K562 (cell line): ENCODE measurements around the gene LAMC1. TPM values are rescaled to one million over a fixed set of nuclear protein-coding genes. Genes with fewer than 3 reads are reported as not detected.

Experiments used
- ATAC-seq: fragments of 200-7000 bp; cut with Tn5 transposase; 3 replicates; pipeline ENCODE4 v1.9.1; 2020; ENCODE audit warnings: moderate library complexity
- BruUV-seq: library from RNA; stranded (reverse); fragments of 400-500 nt; replicated peaks from 2 replicates; lab custom pipeline; 2021; lab: Mats Ljungman, UMichigan
- CTCF ChIA-PET: fragments of 300-600 bp; formaldehyde crosslinking; extraction: SDS; loops from one replicate; lab custom pipeline; 2021; ENCODE audit warnings: low intra/inter-chr PET ratio; lab: Yijun Ruan, JAX
- POLR2A ChIA-PET: fragments of 300-600, 350-650 bp; sonication (Branson Sonifier 250); formaldehyde crosslinking; extraction: SDS; loops from one replicate; lab custom pipeline; 2021; ENCODE audit warnings: antibody characterized with exemption, inconsistent platforms; lab: Yijun Ruan, JAX
- DNase-seq, 4 experiments: peaks; one replicate each; pipeline versions ENCODE4 v3.0.0 to v3.0.0-alpha.2; 2011 to 2018; ENCODE audit warnings: low spot score in 3 of 4, mixed read lengths in 3 of 4; ENCODE audit errors: extremely low read depth in 1 of 4
- FAIRE-seq: peaks from 2 replicates; lab custom pipeline; 2011; peaks lifted over from hg19 to GRCh38; lab: Jason Lieb, UNC
- H2AFZ ChIP-seq: 2 replicates; pipeline ENCODE4 v1.6.0; 2011; ENCODE audit warnings: low read depth, low read length, control low read depth, inconsistent platforms
- H3K27ac ChIP-seq: fragments of 200-600 bp; 3 replicates; pipeline ENCODE4 v1.8.0; 2011; ENCODE audit warnings: low read depth, mild to moderate bottlenecking, control low read depth, inconsistent platforms, low read length, moderate library complexity, mixed read lengths; ENCODE audit errors: extremely low read depth
- H3K27me3 ChIP-seq, 2 experiments: fragments of 300-600 bp in 1 of 2; 2 replicates in 1 of 2; 3 replicates in 1 of 2; pipeline versions ENCODE4 v1.6.0 to v1.8.0; 2011; ENCODE audit warnings: inconsistent platforms in 2 of 2, low read length in 2 of 2, mild to moderate bottlenecking in 1 of 2, mixed read lengths in 1 of 2, moderate library complexity in 1 of 2; ENCODE audit not compliant: control insufficient read depth in 2 of 2, insufficient read depth in 2 of 2
- H3K36me3 ChIP-seq: fragments of 300-600 bp; 3 replicates; pipeline ENCODE4 v1.8.0; 2011; ENCODE audit warnings: mild to moderate bottlenecking, low read length, inconsistent platforms; ENCODE audit not compliant: control insufficient read depth, insufficient read depth
- H3K4me1 ChIP-seq, 2 experiments: fragments of 200-600 bp in 1 of 2; replicated peaks in 1 of 2; 2 replicates in 1 of 2; 3 replicates in 1 of 2; pipeline versions ENCODE4 v1.5.1 to v1.8.0; 2011; ENCODE audit warnings: inconsistent platforms in 2 of 2, low read length in 2 of 2, mild to moderate bottlenecking in 1 of 2, mixed read lengths in 1 of 2, moderate library complexity in 1 of 2; ENCODE audit not compliant: control insufficient read depth in 2 of 2, insufficient read depth in 2 of 2
- H3K4me2 ChIP-seq: 2 replicates; pipeline ENCODE4 v1.6.1; 2011; ENCODE audit warnings: low read length, control low read depth, inconsistent platforms, mixed read lengths; ENCODE audit not compliant: insufficient read depth
- H3K4me3 ChIP-seq: fragments of 200-600 bp; sonication (generic), shearing (Covaris generic); 2 replicates; pipeline ENCODE4 v1.5.1; 2016; ENCODE audit warnings: control low read depth, inconsistent platforms
- H3K79me2 ChIP-seq: fragments of 200-600 bp; 3 replicates; pipeline ENCODE4 v1.8.0; 2011; ENCODE audit warnings: low read length, inconsistent platforms; ENCODE audit not compliant: control insufficient read depth, insufficient read depth
- H3K9ac ChIP-seq, 2 experiments: 2 replicates each; pipeline versions ENCODE4 v1.6.0 to v1.6.1; 2011; ENCODE audit warnings: low read depth in 2 of 2, low read length in 2 of 2, control low read depth in 1 of 2, inconsistent platforms in 1 of 2, mild to moderate bottlenecking in 1 of 2, mixed read lengths in 1 of 2; ENCODE audit not compliant: insufficient read depth in 1 of 2
- H3K9me1 ChIP-seq: one replicate; pipeline ENCODE4 v1.6.0; 2011; ENCODE audit warnings: inconsistent platforms, mild to moderate bottlenecking, low read length, moderate library complexity; ENCODE audit not compliant: control insufficient read depth, insufficient read depth
- H3K9me3 ChIP-seq: replicated peaks from 2 replicates; pipeline ENCODE4 v1.5.1; 2011; ENCODE audit warnings: low read depth, low read length, inconsistent platforms; ENCODE audit not compliant: control insufficient read depth, insufficient read depth
- H4K20me1 ChIP-seq: replicated peaks from 2 replicates; pipeline ENCODE4 v1.6.1; 2011; ENCODE audit warnings: low read length, inconsistent platforms, mixed read lengths; ENCODE audit not compliant: control insufficient read depth, insufficient read depth
- CBX8 ChIP-seq: fragments of 200-600 bp; sonication (generic); IDR thresholded peaks from 2 replicates; pipeline ENCODE4 v1.6.1; 2012; ENCODE audit warnings: borderline replicate concordance, mixed run types, low read depth, mild to moderate bottlenecking, moderate library complexity, mixed read lengths, low read length, control low read depth, inconsistent platforms; ENCODE audit not compliant: poor library complexity, severe bottlenecking; ENCODE audit errors: extremely low read depth
- HDAC8 ChIP-seq: fragments of 450-650 bp; IDR thresholded peaks from 2 replicates; pipeline ENCODE4 v1.6.1; 2016; ENCODE audit warnings: mild to moderate bottlenecking, missing genetic modification characterization, moderate library complexity, missing compliant biosample characterization
- JUNB ChIP-seq: fragments of 450-650 bp; formaldehyde crosslinking; conservative IDR thresholded peaks from 2 replicates; pipeline ENCODE4 v1.4.0; 2020; ENCODE audit warnings: mild to moderate bottlenecking
- MAZ ChIP-seq, 2 experiments: fragments of 450-650 bp in 1 of 2; sonication (generic) in 1 of 2; formaldehyde crosslinking; IDR thresholded peaks in 1 of 2; conservative IDR thresholded peaks in 1 of 2; 2 replicates each; pipeline versions ENCODE4 v1.4.0 to v1.5.0; 2020; ENCODE audit warnings: mild to moderate bottlenecking in 1 of 2, missing genetic modification reagents in 1 of 2
- NR2F6 ChIP-seq: fragments of 450-650 bp; formaldehyde crosslinking; IDR thresholded peaks from 2 replicates; pipeline ENCODE4 v1.4.0; 2020; ENCODE audit warnings: mild to moderate bottlenecking
- NR4A1 ChIP-seq, 2 experiments: fragments of 250-450 bp in 1 of 2; fragments of 450-650 bp in 1 of 2; sonication (Bioruptor Pico) in 1 of 2; IDR thresholded peaks; 2 replicates each; pipeline versions ENCODE4 v1.4.0 to v1.6.1; 2016 to 2020; ENCODE audit warnings: mild to moderate bottlenecking in 2 of 2, missing compliant biosample characterization in 1 of 2, missing genetic modification characterization in 1 of 2, moderate library complexity in 1 of 2
- RAD51 ChIP-seq: fragments of 450-650 bp; IDR thresholded peaks from 2 replicates; pipeline ENCODE4 v1.7.1; 2016; ENCODE audit warnings: low read depth, mild to moderate bottlenecking, borderline replicate concordance
- SIN3B ChIP-seq: fragments of 450-650 bp; IDR thresholded peaks from 2 replicates; pipeline ENCODE4 v1.6.1; 2017; ENCODE audit warnings: low read depth, mild to moderate bottlenecking, moderate library complexity
- ZNF668 ChIP-seq: fragments of 250-450 bp; sonication (Bioruptor Pico); IDR thresholded peaks from 2 replicates; pipeline ENCODE4 v1.8.0; 2022; ENCODE audit warnings: mild to moderate bottlenecking, inconsistent platforms
- WGBS: fragments of 100-300 bp; shearing (Covaris generic); methylation state at CpG from one replicate; pipeline ENCODE4 v1.1.6; 2016; ENCODE audit warnings: low coverage, mixed read lengths; ENCODE audit not compliant: insufficient coverage; ENCODE audit errors: missing lambda C conversion rate; 5-methylcytosine and 5-hydroxymethylcytosine counted together
- in situ Hi-C: fragments of 300-500 bp; cut with MboI; formaldehyde crosslinking; loops from 4 replicates; pipeline ENCODE4 v1.15.0; 2018; ENCODE audit warnings: inconsistent platforms, mixed read lengths
- intact Hi-C: fragments of 100-400 bp; cut with micrococcal nuclease; formaldehyde crosslinking; loops from 2 replicates; pipeline ENCODE4 v1.14.2; 2022
- polyA plus RNA-seq, 8 experiments: library from polyadenylated mRNA; depleted of rRNA in 4 of 8; stranded (reverse) in 5 of 8; unstranded in 3 of 8; fragments of >200 nt; fragmentation: Nextera tagmentation in 2 of 8; fragmentation: Illumina TruSeq in 1 of 8; extraction: Ambion mirVana in 2 of 8; extraction: Trizol in 1 of 8; gene quantifications; 2 replicates each; pipeline versions ENCODE4 v1.2.1 to v1.2.3, GENCODE V29; 2011 to 2014; ENCODE audit warnings: inconsistent platforms in 1 of 8, missing spikeins in 1 of 8
- total RNA-seq, 7 experiments: library from RNA; depleted of rRNA in 6 of 7; stranded (reverse); fragments of >200 nt in 6 of 7; fragmentation: Illumina TruSeq in 2 of 7; extraction: Trizol in 2 of 7; gene quantifications; 2 replicates each; pipeline versions ENCODE4 v1.2.1 to v1.2.3, GENCODE V29; 2011 to 2021; ENCODE audit warnings: low replicate concordance in 1 of 7
- TF ChIP-seq, protein P1 (sequence below): IDR thresholded peaks from 2 replicates; pipeline ENCODE4 v1.6.1; 2011; ENCODE audit warnings: borderline replicate concordance, low read depth, mild to moderate bottlenecking, moderate library complexity, low read length; ENCODE audit not compliant: insufficient read depth, poor library complexity, severe bottlenecking
- TF ChIP-seq, protein P2 (sequence below): fragments of 450-650 bp; formaldehyde crosslinking; IDR thresholded peaks from 2 replicates; pipeline ENCODE4 v1.4.0; 2020; ENCODE audit warnings: mild to moderate bottlenecking, mixed read lengths

Gene LAMC1
- total and polyA plus RNA-seq, 9 of the 15 experiments (the other 6 are each of a cell fraction or from before 2014, with no cell fraction given) = 0.07 to 0.71 (median 0.13) TPM; not detected in 2

DNA sequence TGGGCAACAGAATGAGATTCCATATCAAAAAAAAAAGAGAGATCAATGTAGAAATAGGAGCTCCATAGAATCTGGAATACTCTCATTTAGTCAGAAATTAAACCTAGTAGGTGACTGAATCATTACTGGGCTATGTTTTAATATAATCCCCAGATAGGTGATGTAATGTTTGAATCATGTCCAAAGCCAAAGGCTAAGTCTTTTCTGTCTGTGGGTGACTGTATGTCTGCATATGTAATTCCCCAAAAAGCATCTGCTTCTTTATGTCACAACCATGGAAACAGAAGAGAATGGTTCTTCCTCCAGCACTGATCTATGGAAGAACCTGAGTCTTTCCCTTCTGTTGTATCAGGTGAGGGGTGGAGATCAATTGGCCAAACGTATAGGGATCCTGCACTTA, 168.6 kb downstream of the LAMC1 start (continued):
- TF ChIP-seq, protein P1, sequence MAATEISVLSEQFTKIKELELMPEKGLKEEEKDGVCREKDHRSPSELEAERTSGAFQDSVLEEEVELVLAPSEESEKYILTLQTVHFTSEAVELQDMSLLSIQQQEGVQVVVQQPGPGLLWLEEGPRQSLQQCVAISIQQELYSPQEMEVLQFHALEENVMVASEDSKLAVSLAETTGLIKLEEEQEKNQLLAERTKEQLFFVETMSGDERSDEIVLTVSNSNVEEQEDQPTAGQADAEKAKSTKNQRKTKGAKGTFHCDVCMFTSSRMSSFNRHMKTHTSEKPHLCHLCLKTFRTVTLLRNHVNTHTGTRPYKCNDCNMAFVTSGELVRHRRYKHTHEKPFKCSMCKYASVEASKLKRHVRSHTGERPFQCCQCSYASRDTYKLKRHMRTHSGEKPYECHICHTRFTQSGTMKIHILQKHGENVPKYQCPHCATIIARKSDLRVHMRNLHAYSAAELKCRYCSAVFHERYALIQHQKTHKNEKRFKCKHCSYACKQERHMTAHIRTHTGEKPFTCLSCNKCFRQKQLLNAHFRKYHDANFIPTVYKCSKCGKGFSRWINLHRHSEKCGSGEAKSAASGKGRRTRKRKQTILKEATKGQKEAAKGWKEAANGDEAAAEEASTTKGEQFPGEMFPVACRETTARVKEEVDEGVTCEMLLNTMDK = no peak
- TF ChIP-seq NR4A1 (CRISPR knock-in tag; IDR thresholded peaks at IDR 0.05) (no peak), NR4A1 (tag; IDR thresholded peaks at IDR 0.05) (no peak), CBX8 (no peak), ZNF668 (CRISPR knock-in tag) (no peak), JUNB (CRISPR knock-in tag) (no peak), NR2F6 (CRISPR knock-in tag) (no peak)

DNA sequence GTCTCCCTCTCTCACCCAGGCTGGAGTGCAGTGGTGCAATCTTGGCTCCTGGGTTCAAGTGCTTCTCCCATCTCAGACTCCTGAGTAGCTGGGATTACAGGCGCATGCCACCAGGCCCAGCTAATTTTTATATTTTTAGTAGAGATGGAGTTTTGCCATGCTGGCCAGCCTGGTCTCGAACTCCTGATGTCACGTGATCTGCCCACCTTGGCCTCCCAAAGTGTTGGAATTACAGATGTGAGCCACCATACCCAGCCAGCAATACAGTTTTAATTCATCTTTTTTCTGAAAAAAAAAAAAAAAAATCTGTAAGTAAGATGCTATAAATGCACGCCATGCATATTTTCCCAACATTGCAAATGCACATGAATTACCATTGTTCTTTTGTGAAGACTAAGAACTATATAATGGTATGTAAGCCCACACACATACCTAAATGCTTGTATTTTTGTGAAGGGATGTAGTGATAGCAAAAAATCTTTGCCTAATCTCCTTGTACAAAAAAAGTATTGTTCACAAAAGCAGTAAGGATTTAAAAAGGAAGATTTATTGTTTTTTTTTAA, 170.8 kb downstream of the LAMC1 start:
- H3K27ac ChIP-seq = no peak overlapping the region
- CTCF ChIA-PET = no interaction called here
- intact Hi-C loops = no loop called here

More for the DNA sequence above, 170.8 kb downstream of the LAMC1 start:
- WGBS = 0% methylated on average over 4 of the region's 4 CpGs
- H3K79me2 ChIP-seq = no peaks in the 10 kb centered on the region
- no peaks in the 10 kb centered on the region; the same call in 1 of the 2 replicates for H4K20me1 ChIP-seq
- no peak overlapping the region for H3K4me2 ChIP-seq
- H3K9me3 ChIP-seq = no peaks in the 10 kb centered on the region
- H3K9me1 ChIP-seq = no peaks in the 10 kb centered on the region
- BruUV-seq = no TSS peak
- no peak for DNase-seq
- TF ChIP-seq MAZ (CRISPR knock-in tag; conservative IDR thresholded peaks at IDR 0.05 in 1 of 2, IDR thresholded peaks at IDR 0.05 in 1 of 2) = no peak
- no peak for TF ChIP-seq HDAC8 (tag)
- peak; percentile 34; the same call in 1 of the 2 replicates for TF ChIP-seq RAD51
- TF ChIP-seq, protein P2, sequence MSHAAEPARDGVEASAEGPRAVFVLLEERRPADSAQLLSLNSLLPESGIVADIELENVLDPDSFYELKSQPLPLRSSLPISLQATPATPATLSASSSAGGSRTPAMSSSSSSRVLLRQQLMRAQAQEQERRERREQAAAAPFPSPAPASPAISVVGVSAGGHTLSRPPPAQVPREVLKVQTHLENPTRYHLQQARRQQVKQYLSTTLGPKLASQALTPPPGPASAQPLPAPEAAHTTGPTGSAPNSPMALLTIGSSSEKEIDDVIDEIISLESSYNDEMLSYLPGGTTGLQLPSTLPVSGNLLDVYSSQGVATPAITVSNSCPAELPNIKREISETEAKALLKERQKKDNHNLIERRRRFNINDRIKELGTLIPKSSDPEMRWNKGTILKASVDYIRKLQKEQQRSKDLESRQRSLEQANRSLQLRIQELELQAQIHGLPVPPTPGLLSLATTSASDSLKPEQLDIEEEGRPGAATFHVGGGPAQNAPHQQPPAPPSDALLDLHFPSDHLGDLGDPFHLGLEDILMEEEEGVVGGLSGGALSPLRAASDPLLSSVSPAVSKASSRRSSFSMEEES (CRISPR knock-in tag) = peak; percentile 82
- no peak for TF ChIP-seq SIN3B
- TF ChIP-seq, all 486 proteins: peak for 2
- Histone ChIP-seq H3K4me3 (no peak overlapping the region), H2AFZ (no peak overlapping the region), H3K36me3 (no peaks in the 10 kb centered on the region), H3K9ac (no peak overlapping the region), H3K4me1 (no peaks in the 10 kb centered on the region), H3K27me3 (peaks cover 5 to 13% of the 10 kb centered on the region in 2 experiments; a peak in 3 of 5 replicates)
- FAIRE-seq (no peak), ATAC-seq (no peak)
- in situ Hi-C loops = no loop called here
- POLR2A ChIA-PET = interaction anchor here (0.6 kb wide), 1 partner anchor 34 kb away, joined by 4 read pairs; no protein-coding TSS in a partner anchor
